ENCODE measurements around the gene CPNE7.

DNA sequence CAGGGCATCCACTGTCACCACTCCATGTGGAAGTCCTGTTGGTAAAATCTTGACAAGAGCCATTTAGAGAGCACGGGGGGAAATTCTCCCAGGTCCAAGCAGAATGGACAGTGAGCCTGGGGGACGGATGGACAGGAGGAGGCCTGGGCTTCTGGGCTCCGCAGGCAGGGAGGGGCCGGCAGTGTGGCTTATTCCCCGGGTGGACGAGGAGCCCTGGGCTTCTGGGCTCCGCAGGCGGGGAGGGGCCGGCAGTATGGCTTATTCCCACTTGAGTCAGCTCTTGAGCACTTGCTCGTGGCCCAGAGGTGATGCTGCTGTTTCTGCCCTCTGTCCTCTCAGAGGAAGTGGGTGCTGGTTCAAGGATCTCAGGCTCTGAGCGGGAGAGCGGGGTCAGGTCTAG, 37.3 kb upstream of the CPNE7 start:
- TF ChIP-seq, protein P1, sequence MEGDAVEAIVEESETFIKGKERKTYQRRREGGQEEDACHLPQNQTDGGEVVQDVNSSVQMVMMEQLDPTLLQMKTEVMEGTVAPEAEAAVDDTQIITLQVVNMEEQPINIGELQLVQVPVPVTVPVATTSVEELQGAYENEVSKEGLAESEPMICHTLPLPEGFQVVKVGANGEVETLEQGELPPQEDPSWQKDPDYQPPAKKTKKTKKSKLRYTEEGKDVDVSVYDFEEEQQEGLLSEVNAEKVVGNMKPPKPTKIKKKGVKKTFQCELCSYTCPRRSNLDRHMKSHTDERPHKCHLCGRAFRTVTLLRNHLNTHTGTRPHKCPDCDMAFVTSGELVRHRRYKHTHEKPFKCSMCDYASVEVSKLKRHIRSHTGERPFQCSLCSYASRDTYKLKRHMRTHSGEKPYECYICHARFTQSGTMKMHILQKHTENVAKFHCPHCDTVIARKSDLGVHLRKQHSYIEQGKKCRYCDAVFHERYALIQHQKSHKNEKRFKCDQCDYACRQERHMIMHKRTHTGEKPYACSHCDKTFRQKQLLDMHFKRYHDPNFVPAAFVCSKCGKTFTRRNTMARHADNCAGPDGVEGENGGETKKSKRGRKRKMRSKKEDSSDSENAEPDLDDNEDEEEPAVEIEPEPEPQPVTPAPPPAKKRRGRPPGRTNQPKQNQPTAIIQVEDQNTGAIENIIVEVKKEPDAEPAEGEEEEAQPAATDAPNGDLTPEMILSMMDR (IDR thresholded peaks at IDR 0.05; ENCODE audit: low read depth, low read length): no peak
- TF ChIP-seq EZH2phosphoT487 (IDR thresholded peaks at IDR 0.05; ENCODE audit: low read depth): no peak
